Measurements from ENCODE around the gene NDUFA11. TPM values are rescaled to one million over a fixed set of nuclear protein-coding genes. Genes with fewer than 3 reads are reported as not detected.

The NDUFA11 gene
- total and polyA plus RNA-seq, 9 of the 15 experiments (the other 6 are each of a cell fraction or from before 2014, with no cell fraction given) = 63.3 to 486 (median 274) TPM

DNA sequence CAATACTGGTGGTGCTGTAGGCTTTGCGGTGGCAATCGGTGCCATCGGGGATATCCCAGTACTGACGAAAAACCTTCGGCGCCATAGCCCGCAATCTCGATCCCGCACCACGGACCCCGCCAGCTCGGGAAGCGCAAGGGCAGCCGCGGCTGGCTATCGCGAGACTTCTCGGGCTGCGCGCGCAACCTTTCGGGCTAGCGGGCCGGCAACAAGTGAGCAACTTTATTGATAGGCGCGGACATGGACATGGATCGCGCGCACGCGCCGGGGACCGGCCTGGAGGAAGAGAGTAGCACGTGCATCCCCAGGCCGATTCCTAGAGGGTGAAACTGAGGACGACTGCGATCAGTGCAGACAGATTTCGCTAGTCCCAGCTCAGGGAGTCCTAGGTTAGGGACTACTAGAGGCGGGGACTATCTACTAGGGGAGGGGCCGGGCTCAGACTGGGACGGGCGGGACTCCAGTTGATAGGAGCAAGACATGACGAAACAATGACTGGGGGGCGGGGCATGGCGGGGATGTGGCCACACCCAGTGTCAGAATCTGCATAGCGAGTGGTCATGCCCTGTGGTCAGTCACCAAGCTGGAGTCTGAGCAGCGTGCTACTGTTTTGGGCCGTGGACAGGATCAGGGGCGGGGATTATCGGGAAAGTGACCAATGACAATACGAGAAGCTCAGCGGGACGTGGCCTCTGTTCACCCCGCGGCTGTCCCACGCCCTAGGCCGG is at the start of gene NDUFA11 (continued):
- TF ChIP-seq NR2C2 (CRISPR knock-in tag; IDR thresholded peaks at IDR 0.05) (peak; percentile 71; the same call in 1 of the 2 replicates), NR2C2 (tag; IDR thresholded peaks at IDR 0.05) (peak; percentile 80), HDAC3 (IDR thresholded peaks at IDR 0.05; ENCODE audit: borderline replicate concordance, partially characterized antibody) (no peak), ZKSCAN1 (IDR thresholded peaks at IDR 0.05; ENCODE audit: low read depth, low read length) (peak; percentile 97), PCBP1 (IDR thresholded peaks at IDR 0.05; ENCODE audit: low read depth, low read length, poor library complexity, severe bottlenecking) (peak; percentile 39), CCNT2 (IDR thresholded peaks at IDR 0.05; ENCODE audit: borderline replicate concordance, extremely low read depth, insufficient read length, low read depth, low read length) (peak; percentile 67), RBM25 (IDR thresholded peaks at IDR 0.05; ENCODE audit: low read depth, low read length, severe bottlenecking) (peak; percentile 90), TCF3 (CRISPR knock-in tag; IDR thresholded peaks at IDR 0.05) (peak; percentile 29), CREB1 (IDR thresholded peaks at IDR 0.05) (no peak; the same call in 1 of the 2 replicates), CREB1 (CRISPR knock-in tag; IDR thresholded peaks at IDR 0.05) (peak; percentile 80), ZNF512 (tag; IDR thresholded peaks at IDR 0.05) (no peak), HNRNPLL (IDR thresholded peaks at IDR 0.05; ENCODE audit: low read depth, low read length, poor library complexity, severe bottlenecking) (peak; percentile 42), NR4A1 (CRISPR knock-in tag; IDR thresholded peaks at IDR 0.05) (no peak), NR4A1 (tag; IDR thresholded peaks at IDR 0.05) (0 out of 2 replicates have a peak, but pooled peaks have one; percentile 64), ELF2 (CRISPR knock-in tag; IDR thresholded peaks at IDR 0.05) (peak; percentile 58; the same call in 1 of the 2 replicates), ZNF764 (CRISPR knock-in tag; IDR thresholded peaks at IDR 0.05; ENCODE audit: low read depth) (no peak), ZFP36 (IDR thresholded peaks at IDR 0.05; ENCODE audit: low read depth, low read length, partially characterized antibody) (peak; percentile 14), C11orf30 (IDR thresholded peaks at IDR 0.05; ENCODE audit: low read depth) (peak; percentile 88), EGR1 (conservative IDR thresholded peaks at IDR 0.05) (peak; percentile 6; the same call in 1 of the 2 replicates)
- TF ChIP-seq, protein P1, sequence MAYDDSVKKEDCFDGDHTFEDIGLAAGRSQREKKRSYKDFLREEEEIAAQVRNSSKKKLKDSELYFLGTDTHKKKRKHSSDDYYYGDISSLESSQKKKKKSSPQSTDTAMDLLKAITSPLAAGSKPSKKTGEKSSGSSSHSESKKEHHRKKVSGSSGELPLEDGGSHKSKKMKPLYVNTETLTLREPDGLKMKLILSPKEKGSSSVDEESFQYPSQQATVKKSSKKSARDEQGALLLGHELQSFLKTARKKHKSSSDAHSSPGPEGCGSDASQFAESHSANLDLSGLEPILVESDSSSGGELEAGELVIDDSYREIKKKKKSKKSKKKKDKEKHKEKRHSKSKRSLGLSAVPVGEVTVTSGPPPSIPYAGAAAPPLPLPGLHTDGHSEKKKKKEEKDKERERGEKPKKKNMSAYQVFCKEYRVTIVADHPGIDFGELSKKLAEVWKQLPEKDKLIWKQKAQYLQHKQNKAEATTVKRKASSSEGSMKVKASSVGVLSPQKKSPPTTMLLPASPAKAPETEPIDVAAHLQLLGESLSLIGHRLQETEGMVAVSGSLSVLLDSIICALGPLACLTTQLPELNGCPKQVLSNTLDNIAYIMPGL (CRISPR knock-in tag; IDR thresholded peaks at IDR 0.05) = peak; percentile 74; the same call in 1 of the 2 replicates
- TF ChIP-seq, protein P2, sequence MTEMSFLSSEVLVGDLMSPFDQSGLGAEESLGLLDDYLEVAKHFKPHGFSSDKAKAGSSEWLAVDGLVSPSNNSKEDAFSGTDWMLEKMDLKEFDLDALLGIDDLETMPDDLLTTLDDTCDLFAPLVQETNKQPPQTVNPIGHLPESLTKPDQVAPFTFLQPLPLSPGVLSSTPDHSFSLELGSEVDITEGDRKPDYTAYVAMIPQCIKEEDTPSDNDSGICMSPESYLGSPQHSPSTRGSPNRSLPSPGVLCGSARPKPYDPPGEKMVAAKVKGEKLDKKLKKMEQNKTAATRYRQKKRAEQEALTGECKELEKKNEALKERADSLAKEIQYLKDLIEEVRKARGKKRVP (CRISPR knock-in tag; IDR thresholded peaks at IDR 0.05) = peak; percentile 83
- TF ChIP-seq, protein P3, sequence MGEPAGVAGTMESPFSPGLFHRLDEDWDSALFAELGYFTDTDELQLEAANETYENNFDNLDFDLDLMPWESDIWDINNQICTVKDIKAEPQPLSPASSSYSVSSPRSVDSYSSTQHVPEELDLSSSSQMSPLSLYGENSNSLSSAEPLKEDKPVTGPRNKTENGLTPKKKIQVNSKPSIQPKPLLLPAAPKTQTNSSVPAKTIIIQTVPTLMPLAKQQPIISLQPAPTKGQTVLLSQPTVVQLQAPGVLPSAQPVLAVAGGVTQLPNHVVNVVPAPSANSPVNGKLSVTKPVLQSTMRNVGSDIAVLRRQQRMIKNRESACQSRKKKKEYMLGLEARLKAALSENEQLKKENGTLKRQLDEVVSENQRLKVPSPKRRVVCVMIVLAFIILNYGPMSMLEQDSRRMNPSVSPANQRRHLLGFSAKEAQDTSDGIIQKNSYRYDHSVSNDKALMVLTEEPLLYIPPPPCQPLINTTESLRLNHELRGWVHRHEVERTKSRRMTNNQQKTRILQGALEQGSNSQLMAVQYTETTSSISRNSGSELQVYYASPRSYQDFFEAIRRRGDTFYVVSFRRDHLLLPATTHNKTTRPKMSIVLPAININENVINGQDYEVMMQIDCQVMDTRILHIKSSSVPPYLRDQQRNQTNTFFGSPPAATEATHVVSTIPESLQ (CRISPR knock-in tag; IDR thresholded peaks at IDR 0.05) = peak; percentile 86; the same call in 1 of the 2 replicates

Data from K562 (cell line).